HG03469 (cell line): ENCODE measurements around the gene PTP4A2.
"Not testable (repeated sequence)": the region's sequence is repeated elsewhere in the genome, so short reads cannot be mapped to it uniquely, and the experiment has no call there.

Experiments used
- ATAC-seq: cut with Tn5 transposase; IDR thresholded peaks from one replicate; pipeline ENCODE4 v1.9.1; 2021; ENCODE audit warnings: mild to moderate bottlenecking, moderate library complexity, moderate number of reproducible peaks; ENCODE audit not compliant: unreplicated experiment

Gene PTP4A2

DNA sequence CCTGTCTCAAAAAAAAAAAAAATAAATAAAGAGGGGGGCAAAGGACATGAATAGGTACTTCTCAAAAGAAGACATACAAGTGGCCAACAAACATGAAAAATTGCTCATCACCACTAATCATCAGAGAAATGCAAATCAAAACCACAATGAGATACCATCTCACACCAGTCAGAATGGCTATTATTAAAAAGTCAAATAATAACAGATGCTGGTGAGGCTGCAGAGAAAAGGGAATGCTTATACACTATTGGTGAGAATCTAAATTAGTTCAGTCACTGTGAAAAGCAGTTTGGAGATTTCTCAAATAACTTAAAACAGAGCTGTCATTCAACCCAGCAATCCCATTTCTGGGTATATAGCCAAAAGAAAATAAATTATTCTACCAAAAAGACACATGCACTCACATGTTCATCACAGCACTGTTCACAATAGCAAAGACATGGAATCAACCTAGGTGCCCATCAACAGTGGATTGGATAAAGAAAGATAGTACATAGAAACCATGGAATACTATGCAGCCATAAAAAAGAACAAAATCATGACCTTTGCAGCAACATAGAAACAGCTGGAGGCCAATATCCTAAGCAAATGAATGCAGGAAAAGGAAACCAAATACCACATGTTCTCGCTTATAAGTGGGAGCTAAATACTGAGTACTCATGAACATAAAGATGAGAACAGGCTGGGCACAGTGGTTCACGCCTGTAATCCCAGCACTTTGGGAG lies 42.5 kb downstream of the PTP4A2 start:
- not testable (repeated sequence) for ATAC-seq

DNA sequence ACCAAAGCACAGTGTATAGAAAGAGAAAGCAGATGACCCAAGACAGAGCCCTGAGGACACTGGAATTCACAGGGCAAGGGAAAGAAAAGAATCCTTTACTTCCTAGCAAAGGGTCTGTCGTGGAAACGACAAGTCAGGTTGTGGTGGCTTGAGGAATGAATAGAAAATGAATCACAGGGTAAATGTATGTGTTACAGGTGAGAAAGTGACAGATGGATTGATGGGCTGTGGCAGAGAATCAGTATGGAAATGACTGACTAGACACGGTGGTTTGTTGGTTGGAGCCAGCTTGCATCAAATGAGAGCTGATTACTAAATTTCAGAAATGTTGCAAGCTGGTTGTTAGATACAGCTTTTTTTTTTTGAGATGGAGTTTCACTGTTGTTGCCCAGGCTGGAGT lies 46.9 kb downstream of the PTP4A2 start:
- no peak for ATAC-seq

DNA sequence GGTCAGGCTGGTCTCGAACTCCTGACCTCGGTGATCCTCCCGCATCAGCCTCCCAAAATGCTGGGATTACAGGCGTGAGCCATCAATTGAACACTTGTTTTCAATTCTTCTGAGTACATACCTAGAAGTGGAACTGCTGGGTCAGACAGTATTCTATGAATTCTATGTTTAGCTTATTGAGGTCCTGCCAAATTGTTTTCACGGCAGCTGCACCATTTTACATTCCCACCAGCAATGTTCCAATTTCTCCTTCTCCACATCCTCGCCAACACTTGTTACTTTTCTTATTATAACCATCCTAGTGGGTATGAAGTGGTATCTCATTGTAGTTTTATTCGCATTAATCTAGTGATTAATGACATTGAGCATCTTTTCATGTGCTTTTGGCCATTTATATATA lies 49.9 kb downstream of the PTP4A2 start:
- no peak for ATAC-seq

DNA sequence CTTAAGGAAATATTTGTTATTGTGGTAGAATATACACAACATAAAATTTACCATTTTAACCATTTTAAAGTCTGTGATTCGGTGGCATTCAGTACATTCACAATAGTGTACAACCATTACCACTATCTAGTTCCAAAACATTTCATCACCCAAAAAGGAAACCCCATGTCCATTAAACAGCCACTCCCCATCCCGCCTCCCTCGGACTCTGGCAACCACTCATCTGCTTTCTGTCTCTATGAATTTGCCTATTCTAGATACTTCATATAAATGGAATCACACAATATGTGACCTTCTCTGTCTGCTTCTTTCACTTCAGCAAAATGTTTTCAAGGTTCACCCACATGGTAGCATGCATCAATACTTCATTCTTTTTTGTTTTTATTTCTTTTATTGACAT lies 51.3 kb downstream of the PTP4A2 start:
- ATAC-seq, result no peak

DNA sequence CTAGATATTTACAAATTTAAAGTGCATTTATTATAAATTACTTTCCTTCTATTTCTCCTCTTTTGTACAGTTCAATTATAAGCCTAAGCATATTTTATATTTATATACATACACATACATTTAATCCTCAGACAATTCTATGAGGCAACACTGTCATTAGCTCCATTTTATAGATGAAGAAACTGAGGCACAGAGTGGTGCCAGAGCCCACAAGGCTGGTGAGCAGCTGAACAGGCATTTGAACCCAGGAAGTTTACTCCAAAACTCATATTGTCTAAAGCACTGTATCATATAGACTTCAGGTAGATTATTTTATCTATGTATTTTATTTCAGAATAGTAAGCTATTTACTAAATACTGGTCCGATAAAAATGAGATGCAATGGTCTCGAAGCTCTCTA lies 52.3 kb downstream of the PTP4A2 start:
- no peak for ATAC-seq

DNA sequence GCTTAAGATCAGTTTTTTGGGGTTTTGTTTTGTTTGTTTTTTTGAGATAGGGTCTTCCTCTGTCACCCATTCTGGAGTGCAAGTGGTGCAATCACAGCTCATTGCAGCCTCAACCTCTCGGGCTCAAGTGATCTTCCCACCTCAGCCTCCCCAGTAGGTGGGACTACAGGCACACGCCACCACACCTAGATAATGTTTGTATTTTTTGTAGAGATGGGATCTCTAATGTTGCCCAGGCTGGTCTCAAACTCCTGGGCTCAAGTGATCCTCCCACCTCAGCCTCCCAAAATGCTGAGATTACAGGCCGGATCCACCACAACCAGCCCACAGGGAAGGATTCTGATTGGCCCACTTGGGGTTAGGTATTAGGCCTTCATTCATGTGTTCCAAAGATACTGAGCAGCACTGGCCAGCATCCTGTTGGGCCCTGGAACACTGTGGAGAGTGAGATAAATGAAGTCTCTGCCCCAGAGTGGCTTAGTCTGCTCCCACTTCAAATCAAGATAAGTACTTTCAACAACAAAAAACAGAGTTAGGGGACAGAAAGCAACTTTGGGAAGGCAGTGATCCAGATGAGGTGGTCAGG lies 54.7 kb downstream of the PTP4A2 start:
- no peak for ATAC-seq

DNA sequence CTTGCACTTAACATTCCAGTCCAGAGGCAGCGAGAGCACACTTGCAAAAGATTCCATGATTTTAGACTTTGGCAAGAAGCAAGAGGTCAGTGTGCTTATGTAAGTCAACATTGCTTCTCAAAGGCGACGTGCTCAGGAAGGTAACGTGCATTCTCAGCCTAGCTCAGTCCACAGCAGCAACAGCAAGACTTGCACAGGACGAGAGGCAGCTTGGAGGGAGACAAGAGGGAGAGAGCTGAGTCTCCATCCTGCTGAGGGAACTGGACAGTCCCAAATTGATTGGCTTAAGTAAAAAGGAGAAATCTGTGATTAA lies 56.5 kb downstream of the PTP4A2 start:
- ATAC-seq, result no peak

DNA sequence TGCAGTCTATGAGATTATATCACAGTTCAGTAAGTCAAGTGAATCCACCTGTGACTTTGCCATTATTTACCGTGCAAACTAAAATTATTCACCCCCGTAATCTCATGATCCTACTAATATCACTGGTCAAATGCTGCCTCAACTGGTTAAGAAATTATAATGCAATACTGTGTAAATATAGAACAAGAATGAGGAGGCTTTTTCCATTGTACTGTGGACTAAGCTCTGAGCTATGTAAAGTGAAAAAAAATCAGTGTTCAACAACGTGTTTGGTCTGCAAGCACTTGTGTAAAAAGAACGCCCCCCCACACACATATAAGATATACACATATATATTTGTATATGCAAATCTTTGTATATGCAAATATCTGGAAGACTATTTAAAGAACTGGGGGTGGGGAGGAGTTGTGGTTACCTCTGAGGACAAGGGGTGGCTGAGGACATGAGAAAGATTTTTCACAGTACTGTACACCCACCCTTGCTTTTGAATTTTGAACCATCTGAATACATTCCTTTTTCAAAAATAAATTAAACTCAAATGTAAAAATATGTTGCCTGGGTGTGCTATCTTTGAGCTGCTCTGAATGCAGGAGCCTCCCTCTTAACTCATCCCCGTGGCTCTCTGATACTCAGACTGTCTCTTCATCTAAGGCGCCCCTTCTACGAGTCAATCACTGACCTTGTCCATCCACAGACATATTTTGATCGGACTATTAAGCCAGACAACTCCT lies 57.0 kb downstream of the PTP4A2 start:
- ATAC-seq, result no peak

DNA sequence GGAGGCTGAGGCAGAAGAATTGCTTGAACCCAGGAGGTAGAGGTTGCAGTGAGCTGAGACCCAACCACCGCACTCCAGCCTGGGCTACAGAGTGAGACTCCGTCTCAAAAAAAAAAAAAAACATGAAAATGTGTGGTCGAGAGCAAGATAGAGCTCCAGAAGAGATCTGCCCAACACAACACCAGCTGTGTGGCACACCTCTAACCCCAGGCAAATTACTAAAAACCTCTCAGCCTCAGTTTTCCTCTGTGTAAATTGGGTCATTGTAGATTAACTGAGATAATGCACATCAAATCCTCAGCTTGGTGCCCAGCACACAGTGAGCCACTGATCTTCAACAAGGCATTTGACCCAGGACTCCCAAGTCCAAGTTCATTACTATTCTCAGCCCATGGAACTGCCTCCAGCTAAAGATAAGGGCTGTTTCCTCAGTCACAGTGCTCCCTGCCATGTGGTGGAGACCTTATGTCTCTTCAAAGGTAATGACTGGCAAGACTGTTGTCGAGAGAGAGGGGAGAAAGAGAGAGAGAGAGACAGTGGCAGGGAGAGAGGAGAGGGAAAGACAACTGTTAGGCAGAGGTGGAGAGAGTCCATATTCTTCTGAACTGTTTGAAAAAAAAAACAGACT lies 58.1 kb downstream of the PTP4A2 start:
- no peak for ATAC-seq

DNA sequence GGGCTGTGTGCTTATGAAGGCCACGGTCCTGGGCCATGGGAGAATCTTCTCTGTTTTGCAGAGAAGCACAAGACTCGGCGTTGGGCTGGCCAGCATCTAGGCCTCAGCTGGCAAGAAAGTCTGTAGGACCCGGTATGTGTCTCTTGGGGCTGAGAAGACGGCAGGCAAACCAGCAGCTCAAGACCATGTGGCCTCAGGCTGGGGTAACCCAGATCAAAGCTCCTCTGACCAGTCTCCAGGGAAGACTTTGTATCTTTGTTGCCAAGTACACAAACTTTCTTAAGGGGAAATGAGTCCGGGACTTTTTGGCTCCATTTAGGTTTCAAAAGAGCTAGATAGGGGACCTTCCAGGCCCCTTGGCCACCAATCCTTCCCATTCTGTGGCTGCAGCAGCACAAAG lies 60.1 kb downstream of the PTP4A2 start:
- ATAC-seq, result no peak

DNA sequence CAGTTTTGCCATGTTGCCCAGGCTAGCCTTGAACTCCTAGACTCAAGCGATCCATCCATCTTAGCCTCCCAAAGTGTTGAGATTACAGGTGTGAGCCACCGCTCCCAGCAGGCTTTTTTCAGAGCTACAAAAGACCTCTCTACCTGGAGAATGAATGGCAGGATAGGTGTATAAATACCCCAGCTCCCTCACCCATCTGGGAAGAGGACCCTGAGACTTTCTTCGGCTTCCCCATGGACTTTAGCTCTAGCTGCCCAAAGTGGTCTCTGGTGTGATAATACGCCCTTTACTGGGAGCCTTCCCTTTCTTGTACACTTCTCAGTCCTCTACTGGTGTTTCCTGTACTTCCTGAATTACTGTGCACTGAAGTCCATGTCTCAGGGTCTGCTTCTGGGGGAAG lies 60.6 kb downstream of the PTP4A2 start:
- no peak for ATAC-seq

DNA sequence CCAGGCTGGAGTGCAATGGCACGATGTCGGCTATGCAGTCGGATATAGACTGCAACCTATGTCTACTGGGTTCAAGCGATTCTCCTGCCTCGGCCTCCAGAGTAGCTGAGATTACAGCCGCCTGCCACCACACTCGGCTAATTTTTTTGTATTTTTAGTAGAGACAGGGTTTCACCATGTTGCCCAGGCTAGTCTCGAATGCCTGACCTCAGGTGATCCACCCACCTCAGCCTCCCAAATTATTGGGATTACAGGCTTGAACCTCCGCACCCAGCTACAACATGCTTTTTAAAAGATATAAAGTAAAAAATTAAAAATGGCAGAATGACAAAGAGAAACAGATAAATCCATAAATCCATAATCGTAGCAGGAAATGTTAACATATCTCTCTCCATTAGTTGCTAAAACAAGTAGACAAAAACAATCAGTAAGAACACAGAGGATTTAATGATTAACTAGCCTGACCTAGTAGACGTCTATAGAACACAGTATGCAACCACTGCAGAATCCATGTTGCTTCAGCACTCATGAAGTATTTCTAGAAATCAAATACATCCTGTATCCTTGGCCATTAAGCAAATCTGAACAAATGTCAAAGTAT lies 62.4 kb downstream of the PTP4A2 start:
- ATAC-seq, result no peak

DNA sequence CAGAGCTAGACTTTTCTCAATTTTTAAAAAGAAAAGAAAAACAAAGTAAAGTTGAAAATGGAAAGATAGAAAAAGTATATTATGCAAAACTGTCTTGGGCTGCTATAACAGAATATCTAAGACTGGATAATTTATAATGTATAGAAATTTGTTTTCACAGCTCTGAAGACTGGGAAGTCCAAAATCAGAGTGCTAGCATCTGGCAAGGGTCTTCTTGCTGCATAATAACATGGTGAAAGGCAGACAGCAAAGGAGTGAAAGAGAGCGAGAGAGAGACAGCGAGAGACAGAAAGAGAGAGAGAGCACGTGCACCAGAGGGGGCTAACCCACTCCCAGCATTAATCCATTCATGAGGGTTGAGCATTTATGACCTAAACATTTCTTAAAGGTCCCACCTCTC lies 63.2 kb downstream of the PTP4A2 start:
- ATAC-seq, result no peak

DNA sequence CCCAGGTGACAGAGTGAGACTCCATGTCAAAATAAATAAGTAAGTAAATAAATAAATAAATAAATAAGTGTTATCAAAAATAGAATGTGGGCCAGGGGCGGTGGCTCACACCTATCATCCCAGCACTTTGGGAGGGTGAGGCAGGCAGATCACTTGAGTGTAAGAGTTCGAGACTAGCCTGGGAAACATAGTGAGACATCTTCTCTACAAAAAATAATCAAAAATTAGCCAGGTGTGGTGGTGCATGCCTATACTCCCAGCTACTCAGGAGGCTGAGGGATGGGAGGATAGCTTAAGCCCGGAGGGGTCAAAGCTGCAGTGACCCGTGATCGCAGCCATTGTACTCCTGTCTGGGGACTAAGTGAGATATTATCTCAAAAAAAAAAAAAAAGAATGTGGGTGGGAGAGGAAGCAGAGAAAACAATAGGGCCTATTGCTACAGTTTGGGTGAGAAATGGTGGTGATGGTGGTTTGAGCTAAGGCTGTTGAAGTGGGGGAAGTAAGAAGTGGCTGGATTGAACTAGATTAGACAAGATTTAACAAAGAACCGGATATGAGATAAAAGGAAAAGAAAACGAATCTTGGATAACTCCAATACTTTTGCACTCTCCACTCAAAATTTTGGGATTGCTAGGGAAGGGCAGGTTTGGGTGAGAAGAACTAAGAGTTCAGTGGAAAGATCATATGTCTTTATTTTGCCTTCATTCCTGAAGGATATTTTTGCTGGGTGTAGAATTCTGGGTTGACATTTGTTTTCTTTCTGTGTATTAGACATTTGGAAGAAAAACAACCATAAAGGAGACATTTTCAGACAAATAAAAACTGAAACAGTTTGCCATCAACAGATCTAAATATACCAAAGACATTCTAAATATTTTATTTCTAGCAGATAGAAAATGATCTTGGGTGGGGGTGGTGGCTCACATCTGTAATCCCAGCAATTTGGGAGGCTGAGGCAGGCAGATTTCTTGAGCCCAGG lies 65.2 kb downstream of the PTP4A2 start:
- ATAC-seq, result no peak

DNA sequence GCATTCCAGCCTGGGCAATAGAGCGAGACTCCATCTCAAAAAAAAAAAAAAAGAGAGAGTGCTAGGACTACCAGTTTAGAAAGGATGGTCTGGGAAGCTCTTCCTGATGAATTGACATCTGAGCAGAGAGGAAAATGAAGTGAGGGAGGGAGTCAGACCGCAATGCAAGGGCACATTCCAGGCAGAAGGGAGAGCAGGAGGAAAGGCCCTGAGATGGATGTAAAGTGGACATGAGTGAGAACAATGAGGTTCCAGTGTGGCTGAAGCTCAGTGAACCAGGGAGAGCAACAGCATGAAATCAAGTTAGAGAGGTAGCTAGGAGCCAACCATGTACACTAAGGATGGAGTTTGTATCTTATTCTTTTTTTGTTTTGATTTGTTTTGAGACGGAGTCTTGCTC lies 66.5 kb downstream of the PTP4A2 start:
- ATAC-seq, result no peak

DNA sequence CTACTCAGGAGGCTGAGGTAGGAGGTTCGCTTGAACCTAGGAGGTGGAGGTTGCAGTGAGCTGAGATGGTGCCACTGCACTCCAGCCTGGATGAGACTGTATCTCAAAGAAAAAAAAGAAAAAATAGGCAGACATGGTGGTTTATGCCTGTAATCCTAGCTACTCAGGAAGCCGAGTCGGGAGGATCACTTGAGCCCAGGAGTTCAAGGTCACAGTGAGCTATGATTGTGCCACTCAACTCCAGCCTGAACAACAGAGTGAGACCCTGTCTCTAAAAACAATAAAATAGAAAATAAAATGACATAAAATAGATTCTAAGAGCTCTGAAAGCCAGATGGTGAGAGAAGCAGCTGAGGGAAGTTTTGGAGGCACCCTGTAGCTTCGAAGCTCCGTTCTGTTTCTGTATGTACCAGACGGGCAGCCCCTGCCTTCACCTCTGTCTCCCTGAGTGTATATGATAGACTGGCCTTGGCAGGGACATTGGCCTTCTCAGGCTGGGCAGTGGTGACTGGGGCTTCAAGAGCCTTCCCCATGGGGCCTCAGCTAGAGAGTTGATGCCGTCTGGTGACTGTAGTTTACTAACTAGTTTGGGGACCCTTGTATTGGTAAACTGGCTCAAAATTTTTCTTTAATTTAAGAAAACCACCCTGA lies 68.0 kb downstream of the PTP4A2 start:
- ATAC-seq, result no peak

DNA sequence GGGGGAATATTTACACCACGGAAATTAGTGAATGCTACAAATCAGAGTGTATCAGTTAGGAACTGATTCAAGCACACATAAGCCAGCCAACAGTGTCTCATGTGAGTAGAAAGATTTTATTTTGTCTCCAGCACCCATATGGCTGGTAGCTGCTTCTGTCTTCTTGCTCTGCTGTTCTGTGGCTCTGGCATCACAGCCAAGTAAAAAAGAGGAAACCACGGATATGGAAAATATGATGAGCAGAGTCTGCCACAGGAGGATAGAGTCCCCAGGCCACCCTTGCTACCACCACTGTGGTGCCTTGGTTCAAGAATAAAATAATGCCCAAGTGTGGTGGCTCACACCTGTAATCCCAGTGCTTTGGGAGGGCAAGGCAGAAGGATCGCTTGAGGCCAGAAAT lies 68.7 kb downstream of the PTP4A2 start:
- ATAC-seq, result no peak

DNA sequence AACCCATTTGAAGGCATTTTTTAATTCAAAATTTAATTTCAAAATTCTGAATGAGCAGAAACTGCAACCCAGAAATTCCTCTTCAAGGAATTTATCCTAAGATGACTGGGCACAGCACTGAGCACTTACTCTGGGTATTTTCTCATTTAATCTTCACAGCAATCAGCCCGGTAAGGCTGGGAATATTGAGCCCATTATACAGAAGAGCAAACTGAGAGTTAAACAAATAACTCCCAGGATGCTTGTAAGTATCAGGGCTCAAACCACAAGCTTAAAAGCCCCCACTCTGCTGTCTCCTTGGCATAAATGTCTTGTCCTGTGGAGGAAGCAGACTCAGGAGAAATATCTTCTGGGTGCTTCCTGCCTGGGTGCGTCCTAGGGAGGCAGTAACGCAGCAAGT lies 69.3 kb downstream of the PTP4A2 start:
- ATAC-seq, result no peak

DNA sequence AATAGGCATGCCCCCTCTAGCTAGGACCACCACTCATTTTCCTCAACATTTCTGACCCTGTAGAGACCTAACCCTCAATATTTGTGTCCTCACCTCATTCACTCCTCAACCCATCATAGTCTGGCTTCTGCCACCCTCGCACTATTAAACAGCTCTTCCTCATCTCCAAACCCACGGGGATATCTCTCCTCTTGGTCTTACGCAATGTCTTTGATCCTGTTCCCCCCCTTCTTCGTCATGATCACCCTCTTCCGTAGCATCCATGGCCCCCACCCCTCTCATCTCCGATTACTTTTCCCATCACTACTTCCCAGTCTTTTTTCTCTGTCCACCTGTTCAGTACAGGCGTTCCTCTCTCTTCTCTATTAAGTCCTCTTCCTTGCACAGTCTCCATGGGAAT lies 70.6 kb downstream of the PTP4A2 start:
- no peak for ATAC-seq

DNA sequence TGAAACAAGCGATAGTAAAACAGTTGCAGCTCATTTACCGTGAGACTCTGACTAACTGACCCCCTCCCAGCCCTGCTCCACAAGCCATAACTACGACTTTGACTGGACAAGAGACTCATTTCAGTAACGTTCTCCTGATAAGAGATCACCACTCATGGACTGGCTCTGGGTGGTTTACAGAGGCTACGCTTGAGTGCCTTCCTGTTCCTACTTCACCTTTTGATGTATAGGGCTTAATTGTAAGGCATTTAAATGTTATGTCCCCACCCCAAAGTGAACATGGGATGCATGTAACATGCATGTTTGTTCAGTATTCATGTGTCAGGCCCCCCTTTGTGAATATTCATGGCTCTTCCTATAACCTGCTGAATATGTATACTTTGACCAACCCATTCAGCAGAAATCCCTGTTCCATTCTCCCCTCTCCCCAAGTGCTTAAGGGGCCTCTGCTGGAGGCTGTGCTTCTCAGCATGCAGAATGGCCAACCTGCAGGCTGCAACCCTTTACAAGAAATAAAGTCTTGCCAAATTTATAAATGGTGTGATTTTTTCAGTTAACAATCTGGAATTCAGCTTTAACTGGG lies 71.6 kb downstream of the PTP4A2 start:
- no peak for ATAC-seq
